ENCODE results near the gene BICD1. TPM values are rescaled to one million over a fixed set of nuclear protein-coding genes. Genes with fewer than 3 reads are reported as not detected.
A peak's percentile ranks its signal among the peaks of the same experiment; 100 is the strongest.

BICD1 gene
- total RNA-seq, 2 experiments from 2014 or later = 14.4 to 16.4 TPM

GRCh38 chr12:32125455-32126084 lies 18.9 kb downstream of the BICD1 start:
- Mint-ChIP-seq H3K9me3 (no peaks in the 10 kb centered on the region), H3K4me3 (no peak overlapping the region), H3K4me1 (ENCODE audit: low read depth) (peaks cover 1% of the 10 kb centered on the region), H3K27ac (no peak overlapping the region), H3K27me3 (ENCODE audit: low read depth) (no peaks in the 10 kb centered on the region), H3K36me3 (ENCODE audit: low read depth) (no peaks in the 10 kb centered on the region)
- no peak for DNase-seq
- intact Hi-C loops (cut with micrococcal nuclease) = no loop called here
- CTCF ChIA-PET = no interaction called here

- no peaks in the 10 kb centered on the region for H3K27me3 Mint-ChIP-seq (ENCODE audit: low read depth)
- no peak overlapping the region for H3K4me3 Mint-ChIP-seq
- DNase-seq = no peak
- intact Hi-C loops (cut with micrococcal nuclease) = no loop called here
- no peak overlapping the region for H3K27ac Mint-ChIP-seq
- H3K36me3 Mint-ChIP-seq (ENCODE audit: low read depth) = no peaks in the 10 kb centered on the region
- H3K4me1 Mint-ChIP-seq (ENCODE audit: low read depth) = no peaks in the 10 kb centered on the region
- CTCF ChIA-PET = no interaction called here
- no peaks in the 10 kb centered on the region for H3K9me3 Mint-ChIP-seq
Observed at GRCh38 chr12:32126720-32127119, 20.1 kb downstream of the BICD1 start.

- CTCF ChIA-PET = no interaction called here
- H3K27me3 Mint-ChIP-seq (ENCODE audit: low read depth) = no peaks in the 10 kb centered on the region
- no peak for DNase-seq
- peaks cover 14% of the 10 kb centered on the region for H3K4me1 Mint-ChIP-seq (ENCODE audit: low read depth)
- no peak overlapping the region for H3K27ac Mint-ChIP-seq
- H3K4me3 Mint-ChIP-seq = no peak overlapping the region
- intact Hi-C loops (cut with micrococcal nuclease) = loop anchor here (5.0 to 10.0 kb wide), 3 partner anchors 169 to 623 kb away; partner anchors contain the start of gene YARS2
- H3K36me3 Mint-ChIP-seq (ENCODE audit: low read depth) = no peaks in the 10 kb centered on the region
- H3K9me3 Mint-ChIP-seq = no peaks in the 10 kb centered on the region
Observed at GRCh38 chr12:32131666-32132065, 25.0 kb downstream of the BICD1 start.

- peak overlapping the region; percentile 17 for H3K27ac Mint-ChIP-seq
- CTCF ChIA-PET = interaction anchor here (0.7 to 1.7 kb wide), 5 partner anchors 27 to 877 kb away, joined by 3 to 7 read pairs (median 5); partner anchors contain the start of gene BICD1
- intact Hi-C loops (cut with micrococcal nuclease) = loop anchor here (1.0 to 10.0 kb wide), 16 partner anchors 27 to 813 kb away; partner anchors contain the start of genes ETFBKMT, SINHCAF and YARS2
- no peaks in the 10 kb centered on the region for H3K36me3 Mint-ChIP-seq (ENCODE audit: low read depth)
- DNase-seq = peak; percentile 85
- no peaks in the 10 kb centered on the region for H3K27me3 Mint-ChIP-seq (ENCODE audit: low read depth)
- peaks cover 17% of the 10 kb centered on the region for H3K4me1 Mint-ChIP-seq (ENCODE audit: low read depth)
- no peaks in the 10 kb centered on the region for H3K9me3 Mint-ChIP-seq
- H3K4me3 Mint-ChIP-seq = no peak overlapping the region
Observed at GRCh38 chr12:32134101-32134888, 27.6 kb downstream of the BICD1 start.

- Mint-ChIP-seq H3K4me3 (no peak overlapping the region), H3K4me1 (ENCODE audit: low read depth) (peaks cover 26% of the 10 kb centered on the region), H3K27me3 (ENCODE audit: low read depth) (peaks cover 2% of the 10 kb centered on the region), H3K36me3 (ENCODE audit: low read depth) (no peaks in the 10 kb centered on the region), H3K27ac (no peak overlapping the region), H3K9me3 (no peaks in the 10 kb centered on the region)
- no peak for DNase-seq
- CTCF ChIA-PET = no interaction called here
- intact Hi-C loops (cut with micrococcal nuclease) = loop anchor here (2.0 to 10.0 kb wide), 4 partner anchors 25 to 619 kb away; partner anchors contain the start of gene YARS2
Observed at GRCh38 chr12:32135967-32136366, 29.3 kb downstream of the BICD1 start.

GRCh38 chr12:32136404-32136803 lies 29.8 kb downstream of the BICD1 start:
- Mint-ChIP-seq H3K36me3 (ENCODE audit: low read depth) (no peaks in the 10 kb centered on the region), H3K4me3 (no peak overlapping the region), H3K27me3 (ENCODE audit: low read depth) (peaks cover 2% of the 10 kb centered on the region), H3K9me3 (no peaks in the 10 kb centered on the region), H3K4me1 (ENCODE audit: low read depth) (peaks cover 26% of the 10 kb centered on the region), H3K27ac (no peak overlapping the region)
- intact Hi-C loops (cut with micrococcal nuclease) = loop anchor here (10.0 kb wide), 2 partner anchors 242 to 618 kb away; partner anchors contain the start of gene YARS2
- CTCF ChIA-PET = no interaction called here
- DNase-seq = no peak

GRCh38 chr12:32139064-32139421 lies 32.4 kb downstream of the BICD1 start:
- Mint-ChIP-seq H3K27ac (no peak overlapping the region), H3K36me3 (ENCODE audit: low read depth) (no peaks in the 10 kb centered on the region), H3K4me3 (peak overlapping the region; percentile 71), H3K27me3 (ENCODE audit: low read depth) (peaks cover 2% of the 10 kb centered on the region), H3K9me3 (no peaks in the 10 kb centered on the region), H3K4me1 (ENCODE audit: low read depth) (peaks cover 24% of the 10 kb centered on the region)
- intact Hi-C loops (cut with micrococcal nuclease) = loop anchor here (1.0 to 10.0 kb wide), 9 partner anchors 31 to 616 kb away; partner anchors contain the start of genes ETFBKMT and YARS2
- CTCF ChIA-PET = interaction anchor here (0.5 to 1.2 kb wide), 2 partner anchors 33 to 466 kb away, joined by 3 read pairs; partner anchors contain the start of gene BICD1
- peak; percentile 74 for DNase-seq

- Mint-ChIP-seq H3K27me3 (ENCODE audit: low read depth) (peaks cover 2% of the 10 kb centered on the region), H3K9me3 (no peaks in the 10 kb centered on the region), H3K4me3 (no peak overlapping the region), H3K36me3 (ENCODE audit: low read depth) (no peaks in the 10 kb centered on the region), H3K4me1 (ENCODE audit: low read depth) (peaks cover 13% of the 10 kb centered on the region), H3K27ac (no peak overlapping the region)
- DNase-seq = no peak
- CTCF ChIA-PET = interaction anchor here (0.6 kb wide), 1 partner anchor 35 kb away, joined by 3 read pairs; no protein-coding TSS in a partner anchor
- intact Hi-C loops (cut with micrococcal nuclease) = no loop called here
Observed at GRCh38 chr12:32140877-32141276, 34.2 kb downstream of the BICD1 start.

- Mint-ChIP-seq H3K9me3 (peaks cover 1% of the 10 kb centered on the region), H3K4me3 (no peak overlapping the region), H3K36me3 (ENCODE audit: low read depth) (peaks cover 4% of the 10 kb centered on the region), H3K27me3 (ENCODE audit: low read depth) (peaks cover 2% of the 10 kb centered on the region), H3K4me1 (ENCODE audit: low read depth) (peaks cover 5% of the 10 kb centered on the region), H3K27ac (no peak overlapping the region)
- CTCF ChIA-PET = interaction anchor here (1.1 kb wide), 1 partner anchor 113 kb away, joined by 3 read pairs; no protein-coding TSS in a partner anchor
- no peak for DNase-seq
- intact Hi-C loops (cut with micrococcal nuclease) = no loop called here
Observed at GRCh38 chr12:32145096-32145495, 38.4 kb downstream of the BICD1 start.

- Mint-ChIP-seq H3K4me1 (ENCODE audit: low read depth) (no peaks in the 10 kb centered on the region), H3K27ac (no peak overlapping the region), H3K36me3 (ENCODE audit: low read depth) (peaks cover 4% of the 10 kb centered on the region), H3K4me3 (no peak overlapping the region), H3K9me3 (peaks cover 1% of the 10 kb centered on the region), H3K27me3 (ENCODE audit: low read depth) (no peaks in the 10 kb centered on the region)
- intact Hi-C loops (cut with micrococcal nuclease) = no loop called here
- CTCF ChIA-PET = interaction anchor here (0.7 to 1.1 kb wide), 2 partner anchors 112 to 177 kb away, joined by 3 to 4 read pairs; no protein-coding TSS in a partner anchor
- DNase-seq = no peak
Observed at GRCh38 chr12:32146074-32146873, 39.6 kb downstream of the BICD1 start.

- peaks cover 4% of the 10 kb centered on the region for H3K36me3 Mint-ChIP-seq (ENCODE audit: low read depth)
- H3K4me1 Mint-ChIP-seq (ENCODE audit: low read depth) = no peaks in the 10 kb centered on the region
- peaks cover 1% of the 10 kb centered on the region for H3K9me3 Mint-ChIP-seq
- intact Hi-C loops (cut with micrococcal nuclease) = no loop called here
- no peak overlapping the region for H3K4me3 Mint-ChIP-seq
- no peaks in the 10 kb centered on the region for H3K27me3 Mint-ChIP-seq (ENCODE audit: low read depth)
- CTCF ChIA-PET = no interaction called here
- DNase-seq = no peak
- H3K27ac Mint-ChIP-seq = no peak overlapping the region
Observed at GRCh38 chr12:32148372-32148771, 41.7 kb downstream of the BICD1 start.

GRCh38 chr12:32149489-32149888 lies 42.8 kb downstream of the BICD1 start:
- peaks cover 4% of the 10 kb centered on the region for H3K36me3 Mint-ChIP-seq (ENCODE audit: low read depth)
- no peaks in the 10 kb centered on the region for H3K27me3 Mint-ChIP-seq (ENCODE audit: low read depth)
- intact Hi-C loops (cut with micrococcal nuclease) = no loop called here
- no peak overlapping the region for H3K27ac Mint-ChIP-seq
- H3K4me1 Mint-ChIP-seq (ENCODE audit: low read depth) = no peaks in the 10 kb centered on the region
- H3K4me3 Mint-ChIP-seq = no peak overlapping the region
- peaks cover 1% of the 10 kb centered on the region for H3K9me3 Mint-ChIP-seq
- CTCF ChIA-PET = no interaction called here
- no peak for DNase-seq

All from activated naive CD4-positive, alpha-beta T cell treated with anti-CD3 and anti-CD28 coated beads for 36 hours (primary cell).